GM03348 (cell line): Measurements from ENCODE around the gene PLPPR1.
"Not testable (repeated sequence)": the region's sequence is repeated elsewhere in the genome, so short reads cannot be mapped to it uniquely, and the experiment has no call there.

ENCODE experiments used
- DNase-seq: peaks from one replicate; pipeline ENCODE4 v3.0.0; 2012; ENCODE audit warnings: low spot score

PLPPR1 gene

DNA sequence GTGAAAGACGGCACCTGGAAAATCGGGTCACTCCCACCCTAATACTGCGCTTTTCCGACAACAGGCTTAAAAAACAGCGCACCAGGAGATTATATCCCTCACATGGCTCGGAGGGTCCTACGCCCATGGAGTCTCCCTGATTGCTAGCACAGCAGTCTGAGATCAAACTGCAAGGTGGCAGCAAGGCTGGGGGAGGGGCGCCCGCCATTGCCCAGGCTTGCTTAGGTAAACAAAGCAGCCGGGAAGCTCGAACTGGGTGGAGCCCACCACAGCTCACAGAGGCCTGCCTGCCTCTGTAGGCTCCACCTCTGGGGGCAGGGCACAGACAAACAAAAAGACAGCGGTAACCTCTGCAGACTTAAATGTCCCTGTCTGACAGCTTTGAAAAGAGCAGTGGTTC, 262.5 kb downstream of the PLPPR1 start:
- not testable (repeated sequence) for DNase-seq

DNA sequence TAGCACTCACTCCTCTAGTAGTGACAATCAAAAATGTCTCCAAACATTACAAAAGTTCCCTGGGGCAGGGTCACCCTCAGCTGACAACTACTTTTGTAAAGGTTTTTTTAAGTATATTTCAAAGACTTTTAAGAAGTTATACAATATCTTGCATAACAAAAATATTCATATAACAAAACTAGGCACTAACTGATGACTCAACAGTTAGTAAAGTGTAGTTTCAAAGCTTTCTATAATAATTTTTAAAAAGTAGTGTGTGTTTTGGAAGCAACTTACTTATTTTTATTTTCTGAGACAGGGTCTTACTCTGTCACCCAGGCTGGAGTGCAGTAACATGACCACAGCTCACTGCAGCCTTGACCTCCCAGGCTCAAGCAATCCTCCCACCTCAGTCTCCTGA, 271.4 kb downstream of the PLPPR1 start:
- no peak for DNase-seq

DNA sequence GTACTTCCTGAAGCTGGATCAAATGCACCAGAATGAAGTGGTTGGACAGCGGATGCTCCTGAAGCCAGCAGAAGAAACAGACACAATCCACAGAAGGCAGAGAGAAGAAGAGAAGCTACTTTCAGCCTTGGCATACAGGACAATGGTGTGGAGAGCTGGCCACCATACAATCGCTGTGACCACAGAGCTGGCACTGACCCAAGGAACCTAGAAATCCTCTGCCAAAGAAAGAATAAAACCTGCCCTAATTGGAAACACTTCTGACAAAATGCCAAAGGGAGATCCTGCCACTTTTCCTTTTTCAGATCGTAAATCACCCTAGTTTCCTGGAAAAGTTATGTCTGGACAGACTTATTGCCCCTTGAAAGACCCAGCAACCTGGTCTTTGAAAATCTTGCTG, 278.5 kb downstream of the PLPPR1 start:
- DNase-seq: no peak

DNA sequence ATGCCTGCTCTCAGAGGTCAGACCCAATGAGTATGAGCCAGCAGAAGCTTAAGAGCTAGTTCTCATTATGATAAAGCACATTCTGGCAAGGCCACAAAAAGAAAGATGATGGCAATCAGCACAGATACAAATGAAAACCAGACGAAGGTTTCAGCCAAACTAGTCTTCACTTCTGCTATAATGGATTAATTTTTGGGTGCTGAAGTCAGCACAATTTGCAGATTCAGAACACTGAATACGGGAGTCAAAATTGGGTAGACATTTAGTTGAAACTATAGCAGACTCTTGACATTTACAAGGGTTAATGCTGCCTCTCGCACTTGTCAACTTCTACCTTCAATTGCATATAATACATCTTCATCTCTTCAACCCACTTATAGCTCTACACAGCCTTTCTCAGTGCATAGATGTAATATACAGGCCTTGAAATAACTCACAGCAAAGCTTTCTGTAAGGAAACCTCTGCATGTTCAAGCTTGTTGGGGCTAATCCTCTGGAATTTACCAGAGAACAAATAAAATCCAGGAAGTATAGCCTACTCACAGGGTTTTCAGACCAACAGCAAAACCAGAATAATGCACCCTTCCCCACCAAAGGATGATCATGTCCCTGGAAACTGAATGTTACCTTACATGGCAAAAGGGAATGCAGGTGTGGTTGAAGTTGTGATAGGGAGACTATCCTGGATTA, 279.1 kb downstream of the PLPPR1 start:
- DNase-seq: no peak

DNA sequence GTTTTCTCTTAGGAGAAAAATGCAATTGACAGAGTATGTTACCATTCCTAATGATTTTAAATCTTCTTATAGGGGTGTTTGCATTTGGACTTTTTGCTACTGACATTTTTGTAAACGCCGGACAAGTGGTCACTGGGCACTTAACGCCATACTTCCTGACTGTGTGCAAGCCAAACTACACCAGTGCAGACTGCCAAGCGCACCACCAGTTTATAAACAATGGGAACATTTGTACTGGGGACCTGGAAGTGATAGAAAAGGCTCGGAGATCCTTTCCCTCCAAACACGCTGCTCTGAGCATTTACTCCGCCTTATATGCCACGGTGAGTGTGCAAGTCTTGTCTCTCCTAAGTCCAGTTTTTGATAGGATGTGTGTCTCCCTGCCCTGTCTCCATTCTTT, 280.6 kb downstream of the PLPPR1 start:
- DNase-seq: no peak

DNA sequence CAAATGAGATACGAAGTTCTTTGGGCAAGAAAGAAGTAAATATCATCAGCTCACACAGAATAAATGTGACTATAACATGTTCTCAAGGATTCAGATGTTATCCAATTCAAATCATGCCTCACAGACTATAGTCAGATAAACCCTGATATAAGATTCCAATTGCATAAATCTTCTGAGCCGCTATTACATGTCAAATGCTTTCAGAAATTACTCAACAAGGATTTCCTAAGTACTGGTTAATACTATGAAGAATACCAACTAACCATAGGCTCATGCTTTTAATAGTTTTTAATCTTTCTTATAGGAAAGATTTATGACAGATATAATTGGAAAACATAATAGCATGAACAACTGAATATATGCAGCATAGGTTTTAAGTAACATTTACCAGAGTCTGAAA, 282.7 kb downstream of the PLPPR1 start:
- DNase-seq: no peak

DNA sequence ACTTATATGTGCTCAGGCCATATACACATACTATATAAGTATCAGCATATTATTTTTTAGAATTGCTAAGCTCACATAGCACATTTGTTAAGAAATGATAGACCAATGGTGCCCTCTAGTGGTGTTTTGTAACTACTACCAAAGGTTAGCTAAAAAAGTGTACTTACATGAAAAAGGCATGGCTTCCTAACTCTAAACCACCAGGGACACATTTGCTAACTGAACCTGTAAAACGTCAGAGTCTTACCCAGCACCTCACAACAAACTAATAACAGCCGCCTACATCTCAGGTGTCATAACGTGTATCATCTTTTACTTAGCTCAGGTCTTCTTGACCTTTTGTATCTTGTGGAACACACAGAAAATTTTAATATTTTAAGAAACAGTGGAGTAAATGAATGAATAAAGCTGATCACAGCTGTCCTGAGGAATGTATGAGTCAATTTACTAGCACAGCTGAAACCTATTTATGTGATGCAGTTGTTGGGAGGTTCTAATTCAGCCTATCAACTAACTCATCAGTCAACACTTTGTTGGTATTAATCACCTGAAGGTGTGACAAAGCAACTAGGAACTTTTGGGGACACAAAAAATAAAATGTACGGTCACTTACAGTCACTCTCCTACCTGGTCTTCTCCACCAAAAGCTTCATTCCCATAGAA, 283.4 kb downstream of the PLPPR1 start:
- DNase-seq: peak; percentile 69

DNA sequence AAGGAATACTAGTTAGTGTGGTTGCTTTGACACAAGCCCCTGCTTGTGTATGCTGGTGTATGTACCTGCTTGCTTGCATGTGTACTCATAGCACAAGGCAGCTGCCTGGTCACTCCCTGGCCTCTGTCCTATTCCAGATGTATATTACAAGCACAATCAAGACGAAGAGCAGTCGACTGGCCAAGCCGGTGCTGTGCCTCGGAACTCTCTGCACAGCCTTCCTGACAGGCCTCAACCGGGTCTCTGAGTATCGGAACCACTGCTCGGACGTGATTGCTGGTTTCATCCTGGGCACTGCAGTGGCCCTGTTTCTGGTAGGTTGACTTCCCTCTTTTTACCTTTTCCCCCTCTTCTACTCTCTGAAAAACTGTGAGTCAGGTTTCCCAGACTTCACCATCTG, 284.1 kb downstream of the PLPPR1 start:
- DNase-seq: no peak

DNA sequence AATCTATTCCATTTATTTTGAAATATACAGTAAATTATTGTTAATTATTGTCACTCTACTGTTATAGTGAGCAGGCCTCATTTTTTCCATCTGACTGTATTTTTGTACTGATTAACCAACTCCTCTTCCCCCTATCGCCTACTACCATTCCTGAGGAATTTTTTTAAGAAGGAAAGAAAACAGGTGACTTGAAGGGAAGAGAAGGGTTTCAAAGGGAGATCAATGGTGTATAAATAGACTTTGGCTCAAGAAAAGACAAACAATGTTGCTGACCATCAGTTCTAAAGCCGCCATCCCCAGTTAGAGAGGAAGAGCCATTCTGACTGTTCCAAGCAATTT, 286.6 kb downstream of the PLPPR1 start:
- no peak for DNase-seq

DNA sequence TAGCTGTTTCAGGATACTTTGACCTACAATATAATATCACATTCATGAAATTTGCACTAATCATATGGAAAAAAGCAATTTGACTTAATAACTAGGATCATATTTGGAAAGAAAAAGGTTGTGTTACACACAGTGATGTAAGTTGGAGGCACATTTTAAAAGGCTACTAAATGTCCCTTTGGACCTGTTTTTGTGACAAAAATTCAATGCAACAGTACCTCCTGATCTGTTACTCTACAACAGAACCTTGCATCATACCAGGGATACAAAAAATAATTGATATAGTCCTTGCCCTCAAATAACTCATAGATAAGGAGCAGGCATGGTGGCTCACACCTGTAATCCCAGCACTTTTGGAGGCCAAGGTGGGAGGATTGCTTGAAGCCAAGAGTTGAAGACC, 289.2 kb downstream of the PLPPR1 start:
- DNase-seq: no peak

DNA sequence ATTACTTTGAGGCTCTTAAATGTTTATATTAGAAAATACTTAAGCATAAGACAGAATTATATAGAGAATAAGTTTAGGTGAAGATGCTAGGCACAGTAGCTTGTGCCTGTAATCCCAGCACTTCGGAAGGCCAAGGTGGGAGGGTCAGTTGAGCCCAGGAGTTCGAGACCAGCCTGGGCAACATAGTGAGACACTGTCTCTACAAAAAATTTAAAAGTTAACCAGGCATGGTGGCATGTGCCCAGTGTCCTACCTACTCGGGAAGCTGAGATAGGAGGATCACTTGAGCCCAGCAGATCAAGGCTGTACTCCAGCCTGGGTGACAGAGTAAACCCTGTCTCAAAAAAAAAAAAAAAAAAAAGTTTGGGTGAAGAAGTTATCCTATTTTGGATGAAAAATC, 294.6 kb downstream of the PLPPR1 start:
- DNase-seq: no peak

DNA sequence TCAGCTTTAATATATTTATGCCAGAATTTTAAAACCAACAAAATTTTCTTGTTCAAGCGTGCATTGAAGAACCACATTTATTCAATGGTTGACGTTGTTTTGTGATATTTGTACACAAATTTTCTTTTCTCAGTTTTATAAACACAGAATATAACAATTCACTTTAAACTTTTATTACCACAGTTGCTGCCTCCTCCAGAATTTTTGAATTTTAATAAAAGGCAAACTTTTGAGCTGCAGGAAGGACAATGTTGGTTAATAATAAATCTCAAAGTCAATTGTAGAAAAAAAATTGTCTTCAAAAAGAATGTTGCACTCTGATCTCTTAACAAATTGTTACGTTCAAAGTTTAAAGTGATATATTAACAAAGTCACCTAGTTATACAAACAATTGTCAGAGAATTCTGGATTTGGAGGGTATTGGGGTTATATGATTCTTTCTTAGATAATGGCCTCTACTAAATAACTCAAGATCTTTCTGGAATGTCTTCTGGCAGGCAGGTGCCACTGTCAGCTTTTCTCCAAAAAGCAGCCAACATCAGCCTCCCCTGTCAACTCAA, 295.8 kb downstream of the PLPPR1 start:
- no peak for DNase-seq

DNA sequence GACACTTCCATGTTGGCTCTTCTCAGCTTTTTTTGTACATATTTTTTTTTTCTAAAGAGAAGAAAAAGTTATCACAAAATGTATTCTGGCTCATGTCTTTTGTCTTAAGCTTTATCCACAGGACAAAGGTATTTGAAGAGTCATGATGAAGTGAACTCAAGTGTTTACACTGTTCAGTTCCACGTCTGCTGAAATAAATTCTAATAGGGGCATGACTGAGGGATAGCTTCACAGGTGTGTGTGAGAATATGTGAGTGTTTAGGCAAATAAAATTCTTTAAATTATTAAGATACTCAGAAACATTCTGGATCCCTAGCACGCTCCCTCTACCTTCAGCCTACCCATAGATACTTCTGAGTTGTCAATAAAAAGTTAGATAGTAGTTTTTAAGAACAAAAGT, 296.5 kb downstream of the PLPPR1 start:
- DNase-seq: no peak

DNA sequence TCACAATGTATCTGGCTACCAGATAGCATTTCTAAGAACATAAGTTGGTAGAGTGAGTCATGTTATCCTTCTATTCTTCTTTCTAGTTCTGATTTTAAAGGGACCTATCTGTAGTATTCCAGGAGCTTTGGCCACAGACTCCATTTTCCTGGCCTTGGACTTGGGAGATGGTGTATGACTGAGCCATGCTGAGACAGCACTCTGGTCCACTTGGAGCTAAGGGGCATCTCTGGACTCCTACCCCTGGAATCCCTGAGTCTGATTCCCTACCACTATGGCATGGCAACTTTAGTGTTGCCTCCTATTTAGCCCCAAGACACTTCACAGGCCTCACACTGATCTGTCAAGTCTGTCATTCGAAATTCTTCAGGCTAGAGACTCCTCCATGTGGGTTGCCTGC, 297.5 kb downstream of the PLPPR1 start:
- no peak for DNase-seq

DNA sequence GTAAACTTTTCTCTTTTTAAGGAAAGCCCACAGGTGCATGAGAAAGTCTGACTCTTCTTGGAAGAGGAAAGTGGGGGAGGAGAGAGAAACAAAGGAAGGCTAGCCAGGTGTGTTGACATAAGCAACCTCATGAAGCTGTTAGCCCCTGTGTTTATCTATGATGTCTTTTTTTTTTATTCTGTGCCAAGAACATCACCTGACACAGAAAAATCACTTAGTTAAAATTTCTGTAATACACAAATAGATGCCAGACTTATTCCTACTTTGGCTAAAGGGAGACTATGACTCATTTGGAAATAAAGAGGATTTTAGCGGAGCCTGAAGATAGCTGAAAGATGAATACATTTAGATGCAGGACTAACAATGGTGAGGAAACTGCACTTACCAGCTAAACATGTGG, 298.0 kb downstream of the PLPPR1 start:
- DNase-seq: no peak

DNA sequence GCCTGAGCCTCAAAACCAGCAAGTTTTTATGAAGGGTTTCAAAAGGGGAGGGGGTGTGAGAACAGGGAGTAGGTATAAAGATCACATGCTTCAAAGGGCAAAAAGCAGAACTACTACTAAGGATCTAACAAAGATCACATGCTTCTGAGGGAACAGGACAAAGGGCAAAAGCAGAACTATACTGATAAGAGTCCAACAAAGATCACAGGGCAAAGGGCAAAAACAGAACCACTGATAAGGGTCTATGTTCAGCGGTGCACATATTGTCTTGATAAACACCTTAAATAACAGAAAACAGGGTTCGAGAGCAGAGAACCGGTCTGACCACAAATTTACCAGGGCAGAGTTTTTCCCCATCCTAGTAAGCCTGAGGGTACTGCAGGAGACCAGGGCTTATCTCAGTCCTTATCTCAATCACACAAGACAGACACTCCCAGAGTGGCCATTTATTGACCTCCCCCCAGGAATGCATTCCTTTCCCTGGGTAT, 298.9 kb downstream of the PLPPR1 start:
- not testable (repeated sequence) for DNase-seq

DNA sequence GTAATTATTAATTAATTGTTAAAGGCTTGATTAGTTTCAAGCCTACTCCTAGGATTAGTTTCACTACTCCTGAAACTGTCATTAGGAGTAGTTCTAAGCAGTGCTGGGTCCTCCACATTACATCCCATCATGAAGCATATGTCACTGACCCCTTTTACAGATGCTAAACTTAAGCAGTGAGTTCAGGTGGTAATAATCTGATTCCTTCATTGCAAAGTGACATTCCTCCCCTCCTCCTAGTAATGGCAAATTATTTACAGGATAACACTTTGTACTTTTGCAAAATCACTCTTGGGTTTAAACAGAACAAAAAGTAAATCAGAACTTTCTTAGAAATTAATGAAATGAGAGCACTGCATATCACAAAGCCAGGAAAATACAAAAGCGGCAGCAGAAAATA, 303.8 kb downstream of the PLPPR1 start:
- no peak for DNase-seq

DNA sequence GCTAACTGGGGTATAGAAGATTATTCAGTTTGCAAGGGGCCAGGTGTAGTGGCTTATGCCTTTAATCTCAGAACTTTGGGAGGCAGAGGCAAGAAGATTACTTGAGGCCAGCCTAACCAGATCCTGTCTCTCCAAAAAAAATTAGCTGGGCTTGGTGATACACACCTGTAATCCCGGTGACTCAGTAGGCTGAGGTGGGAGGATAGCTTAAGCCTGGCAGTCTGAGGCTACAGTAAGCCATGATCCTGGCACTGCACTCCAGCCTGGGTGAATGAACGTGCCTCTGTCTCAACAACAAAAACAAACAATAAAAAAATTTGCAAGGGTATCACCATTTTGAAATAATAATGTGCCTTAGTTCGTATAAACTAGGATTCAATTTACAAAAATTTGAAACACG, 305.0 kb downstream of the PLPPR1 start:
- no peak for DNase-seq

DNA sequence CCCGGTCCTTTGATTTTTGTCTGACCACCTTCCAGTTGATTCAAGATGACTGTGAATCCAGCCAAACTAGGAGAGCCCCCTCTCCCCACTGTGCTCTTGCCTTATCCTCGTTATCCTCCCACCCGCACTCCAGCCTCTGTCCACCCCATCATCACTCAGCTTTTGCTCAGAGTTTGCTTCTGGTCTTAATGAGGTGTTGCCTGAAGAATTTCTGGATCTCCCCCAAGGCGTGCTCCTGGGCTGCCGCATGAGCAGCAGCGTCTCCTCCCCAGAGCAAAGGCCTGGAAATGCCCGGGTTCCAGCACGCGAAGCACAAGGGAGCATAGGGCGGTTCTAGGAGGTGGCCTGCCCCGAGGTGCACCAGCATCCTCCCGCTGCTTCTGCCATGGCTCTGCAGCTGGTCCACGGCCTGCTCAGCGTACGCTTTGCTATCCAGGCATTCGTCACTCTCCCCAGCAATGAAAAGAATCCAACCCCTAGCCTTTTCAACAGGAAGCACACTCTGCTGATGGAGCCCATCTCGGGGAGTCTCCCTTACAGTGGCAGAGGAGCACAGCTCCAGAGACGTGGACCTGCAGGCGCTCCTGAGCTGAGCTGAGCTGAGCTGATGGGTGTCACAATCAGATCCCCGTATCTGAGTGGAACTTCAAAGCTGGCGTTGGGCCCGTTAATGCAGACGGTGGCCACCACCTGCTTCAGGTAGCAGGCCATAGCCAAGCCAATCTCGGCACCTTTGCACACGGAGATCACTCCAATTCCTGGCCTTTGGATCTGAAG, 305.6 kb downstream of the PLPPR1 start:
- no peak for DNase-seq

DNA sequence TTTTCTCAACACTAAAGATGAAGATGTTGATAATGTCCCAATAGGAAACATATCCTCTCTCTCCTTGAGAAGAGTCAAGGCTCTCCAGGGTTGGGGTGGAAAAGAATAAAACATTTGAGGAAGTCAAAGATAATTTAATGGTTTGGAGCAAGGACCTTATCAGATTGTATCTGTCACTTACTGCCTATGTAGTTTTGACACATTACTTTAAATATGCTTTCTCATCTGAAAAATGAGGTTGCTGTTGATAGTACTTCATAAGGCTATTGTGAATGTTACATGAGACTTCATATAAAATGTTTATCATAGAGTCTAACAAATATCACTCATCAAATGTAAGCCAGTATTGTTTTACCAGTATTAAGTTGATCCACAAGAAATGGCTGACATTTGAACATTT, 307.6 kb downstream of the PLPPR1 start:
- DNase-seq: no peak

DNA sequence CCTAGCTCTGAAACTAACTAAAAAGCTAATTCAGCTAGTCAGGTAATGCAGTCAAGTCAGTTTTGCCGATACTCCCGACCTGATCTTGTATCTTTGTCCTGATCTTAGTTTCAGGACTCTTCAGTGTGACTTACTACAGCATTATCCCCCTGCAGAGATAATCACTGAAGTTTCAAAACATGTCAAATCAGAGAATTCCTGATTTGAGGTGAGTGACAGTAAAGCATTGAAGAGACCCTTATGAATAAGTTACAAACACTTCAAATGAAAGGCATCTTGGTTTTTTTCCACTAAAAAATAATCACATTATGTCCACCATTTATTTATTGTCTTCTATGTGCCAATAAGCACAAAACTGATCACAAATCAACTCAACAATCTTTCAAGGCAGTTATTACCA, 308.7 kb downstream of the PLPPR1 start:
- DNase-seq: no peak

DNA sequence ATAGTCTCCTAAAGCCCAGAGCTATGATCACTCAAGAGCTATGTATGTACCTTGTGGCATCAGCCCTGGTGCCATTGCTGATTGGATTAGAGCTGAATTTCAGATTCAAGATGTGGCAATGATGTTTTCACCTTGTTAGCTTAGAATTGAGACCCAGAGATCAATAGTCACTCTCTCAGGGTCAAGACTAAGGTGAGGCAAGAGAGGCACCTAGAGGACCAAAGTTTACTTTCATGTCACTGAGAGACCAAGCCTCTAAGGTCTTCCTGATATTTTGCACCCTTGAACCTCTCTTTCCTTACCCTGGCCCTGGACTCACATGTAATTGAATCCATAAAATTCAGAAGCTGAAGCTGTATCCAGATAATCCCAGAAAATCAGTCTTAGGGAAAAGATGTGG, 313.4 kb downstream of the PLPPR1 start:
- DNase-seq: no peak

DNA sequence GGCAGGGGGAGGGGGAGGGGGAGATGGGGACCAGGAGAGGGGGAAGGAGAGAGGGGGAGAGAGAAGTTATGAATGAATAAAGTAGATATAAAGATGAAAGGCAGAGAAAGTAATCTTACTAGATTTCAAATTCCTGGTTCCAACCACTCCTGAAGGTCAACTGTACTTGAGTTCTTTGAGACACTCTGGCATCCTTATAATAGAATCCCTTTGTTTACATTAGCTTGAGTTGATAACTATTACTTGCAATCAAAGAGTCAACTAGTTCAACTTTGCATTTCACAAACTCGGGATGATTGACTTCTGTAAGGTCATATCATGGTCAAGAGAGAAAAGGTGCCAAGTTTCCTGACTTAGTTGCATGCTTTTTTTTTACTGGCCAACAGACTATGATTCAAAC, 314.1 kb downstream of the PLPPR1 start:
- no peak for DNase-seq
